AG10803 (cell line): ENCODE measurements around the gene NHSL2.

ENCODE experiments used
- DNase-seq: peaks from one replicate; pipeline ENCODE4 v3.0.0; 2010; ENCODE audit warnings: low read depth
- H3K4me3 ChIP-seq: 2 replicates; pipeline ENCODE4 v1.5.1; 2011; ENCODE audit warnings: mild to moderate bottlenecking, low read length, control low read depth
- TF ChIP-seq, protein P1 (sequence below): conservative IDR thresholded peaks from 2 replicates; pipeline ENCODE4 v1.5.1; 2011; ENCODE audit warnings: mild to moderate bottlenecking, low read length, control low read depth, inconsistent platforms

The NHSL2 gene

DNA sequence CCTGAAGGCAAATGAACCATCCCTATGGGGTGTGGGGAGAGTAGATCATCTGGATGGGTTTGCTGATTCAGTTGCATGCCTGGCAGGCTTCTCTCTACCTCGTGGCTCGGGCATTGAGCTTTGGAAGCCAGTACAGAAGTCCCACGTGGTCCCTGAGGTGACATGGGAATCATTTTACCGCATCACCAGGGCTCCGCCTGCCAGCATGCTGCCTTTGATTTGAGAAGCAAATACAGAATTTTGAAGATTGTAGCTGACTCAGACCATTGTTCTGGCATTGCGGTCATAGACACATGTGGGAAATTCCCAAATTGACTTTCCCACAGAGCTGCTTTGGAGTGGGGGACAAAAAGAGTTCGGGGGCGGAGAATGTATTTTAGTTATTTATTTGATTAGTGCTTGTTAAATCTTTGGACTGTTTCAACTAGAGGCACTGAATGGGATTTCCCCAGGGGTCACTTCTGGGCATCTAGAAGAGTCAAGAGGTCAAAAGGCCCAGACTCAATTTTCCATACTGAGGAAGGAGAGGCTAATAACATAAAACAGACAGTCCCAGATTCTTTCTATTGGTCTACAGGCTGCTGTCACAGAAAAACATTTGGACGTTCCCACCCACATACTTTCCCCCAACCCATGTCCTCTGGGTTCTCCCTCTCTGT is 79.3 kb downstream of the NHSL2 start:
- TF ChIP-seq, protein P1, sequence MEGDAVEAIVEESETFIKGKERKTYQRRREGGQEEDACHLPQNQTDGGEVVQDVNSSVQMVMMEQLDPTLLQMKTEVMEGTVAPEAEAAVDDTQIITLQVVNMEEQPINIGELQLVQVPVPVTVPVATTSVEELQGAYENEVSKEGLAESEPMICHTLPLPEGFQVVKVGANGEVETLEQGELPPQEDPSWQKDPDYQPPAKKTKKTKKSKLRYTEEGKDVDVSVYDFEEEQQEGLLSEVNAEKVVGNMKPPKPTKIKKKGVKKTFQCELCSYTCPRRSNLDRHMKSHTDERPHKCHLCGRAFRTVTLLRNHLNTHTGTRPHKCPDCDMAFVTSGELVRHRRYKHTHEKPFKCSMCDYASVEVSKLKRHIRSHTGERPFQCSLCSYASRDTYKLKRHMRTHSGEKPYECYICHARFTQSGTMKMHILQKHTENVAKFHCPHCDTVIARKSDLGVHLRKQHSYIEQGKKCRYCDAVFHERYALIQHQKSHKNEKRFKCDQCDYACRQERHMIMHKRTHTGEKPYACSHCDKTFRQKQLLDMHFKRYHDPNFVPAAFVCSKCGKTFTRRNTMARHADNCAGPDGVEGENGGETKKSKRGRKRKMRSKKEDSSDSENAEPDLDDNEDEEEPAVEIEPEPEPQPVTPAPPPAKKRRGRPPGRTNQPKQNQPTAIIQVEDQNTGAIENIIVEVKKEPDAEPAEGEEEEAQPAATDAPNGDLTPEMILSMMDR, result no peak
- H3K4me3 ChIP-seq, result no peak overlapping the region
- DNase-seq, result peak; percentile 75

DNA sequence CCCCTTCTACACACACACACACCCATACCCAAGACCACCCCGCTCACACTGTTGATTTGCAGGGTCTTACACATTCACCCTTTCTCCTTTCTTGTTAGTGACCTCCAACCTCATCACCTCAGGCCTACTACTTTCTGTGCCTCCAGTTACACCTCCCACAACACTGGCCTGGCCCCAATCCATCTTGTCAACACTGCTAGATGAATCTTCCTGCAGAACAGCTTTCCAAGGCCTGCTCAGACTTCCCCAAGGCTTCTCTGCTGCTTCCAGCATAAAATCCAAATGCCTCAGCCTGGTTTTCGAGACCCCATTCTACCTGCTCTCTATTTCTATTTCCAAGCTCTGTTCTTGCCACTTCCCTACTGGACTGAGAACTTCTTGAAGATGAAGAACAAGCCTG is 79.9 kb downstream of the NHSL2 start:
- TF ChIP-seq, protein P1, result no peak
- H3K4me3 ChIP-seq, result no peak overlapping the region
- DNase-seq, result no peak

DNA sequence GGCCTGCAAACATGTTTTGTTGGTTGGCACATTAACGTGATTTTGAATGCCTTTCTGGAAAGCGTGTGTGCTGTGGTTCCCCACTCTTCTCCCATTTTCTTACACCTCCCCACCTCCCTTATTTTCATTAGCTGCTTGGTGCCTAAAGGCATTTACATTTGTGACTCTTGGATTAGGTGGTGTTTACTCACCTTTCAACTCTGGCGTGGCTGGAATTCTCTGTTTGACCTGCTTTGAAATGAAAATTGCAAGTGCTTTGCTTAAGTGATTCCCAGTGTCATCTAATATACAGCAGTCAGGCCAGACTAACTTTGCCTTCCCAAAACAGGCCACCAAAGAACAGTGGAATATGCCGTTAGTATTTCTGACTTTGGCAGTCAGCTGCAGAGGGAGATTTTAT is 80.5 kb downstream of the NHSL2 start:
- DNase-seq, result no peak
- TF ChIP-seq, protein P1, result no peak
- no peak overlapping the region for H3K4me3 ChIP-seq

DNA sequence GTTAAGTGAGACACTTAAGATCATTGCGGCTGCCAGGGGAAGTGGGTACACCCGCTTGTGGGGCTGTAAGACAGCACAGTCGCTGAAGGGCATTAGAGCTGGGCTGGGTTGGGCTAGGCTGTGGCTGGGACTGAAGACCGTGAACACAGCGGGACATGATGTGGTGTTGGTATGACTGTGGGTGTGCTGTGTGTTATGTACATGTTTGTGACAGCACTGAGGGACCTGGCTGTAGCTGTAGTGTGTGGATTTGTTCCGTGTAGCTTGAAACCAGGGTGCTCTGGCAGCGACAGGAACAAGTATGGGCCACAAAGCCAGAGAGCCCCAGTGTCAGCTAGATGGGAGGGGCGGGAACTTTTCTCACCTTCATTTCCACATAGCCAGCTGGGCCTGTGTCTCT is 82.1 kb downstream of the NHSL2 start:
- H3K4me3 ChIP-seq, result no peak overlapping the region
- TF ChIP-seq, protein P1, result no peak
- DNase-seq, result no peak

DNA sequence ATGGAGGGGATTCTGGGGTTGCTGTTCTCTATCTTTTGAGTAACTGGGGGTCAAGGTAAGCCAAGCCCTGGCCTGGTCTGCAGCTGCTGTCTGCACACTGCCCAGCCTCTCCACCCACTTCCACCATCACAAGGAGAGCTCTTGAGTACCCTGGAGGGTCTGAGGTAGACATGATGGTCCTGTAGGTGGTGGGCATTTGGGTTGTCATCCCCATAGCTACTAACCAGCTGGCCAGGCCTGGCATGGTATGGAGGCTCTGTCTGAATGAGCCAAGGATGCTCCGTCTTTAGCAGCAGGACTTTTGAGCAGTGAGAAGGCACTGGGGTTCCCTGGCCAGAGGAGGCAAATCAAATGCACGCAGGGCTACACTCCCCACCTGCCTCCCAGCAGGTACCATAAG is 82.7 kb downstream of the NHSL2 start:
- H3K4me3 ChIP-seq, result no peak overlapping the region
- TF ChIP-seq, protein P1, result no peak
- DNase-seq, result no peak

DNA sequence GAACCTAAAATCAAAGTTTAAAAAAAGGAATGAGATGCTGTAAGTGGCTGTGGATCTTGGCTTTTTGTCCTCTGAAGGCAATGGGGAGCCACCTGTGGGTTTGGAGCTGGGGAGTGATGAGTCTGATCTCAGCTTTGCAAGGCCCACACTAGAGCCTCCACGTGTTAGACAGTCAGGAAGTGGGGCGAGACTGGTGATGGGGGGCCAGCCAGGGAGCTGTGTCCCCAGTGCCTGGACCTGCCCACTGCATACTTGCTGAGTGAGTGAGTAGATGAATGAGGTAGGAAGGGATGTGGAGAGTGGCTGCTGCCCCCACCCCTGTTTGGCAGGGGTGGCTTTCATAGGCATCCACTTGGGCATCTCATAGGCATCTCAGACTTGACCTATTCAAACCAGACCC is 84.0 kb downstream of the NHSL2 start:
- no peak for DNase-seq
- no peak overlapping the region for H3K4me3 ChIP-seq
- TF ChIP-seq, protein P1, result no peak

DNA sequence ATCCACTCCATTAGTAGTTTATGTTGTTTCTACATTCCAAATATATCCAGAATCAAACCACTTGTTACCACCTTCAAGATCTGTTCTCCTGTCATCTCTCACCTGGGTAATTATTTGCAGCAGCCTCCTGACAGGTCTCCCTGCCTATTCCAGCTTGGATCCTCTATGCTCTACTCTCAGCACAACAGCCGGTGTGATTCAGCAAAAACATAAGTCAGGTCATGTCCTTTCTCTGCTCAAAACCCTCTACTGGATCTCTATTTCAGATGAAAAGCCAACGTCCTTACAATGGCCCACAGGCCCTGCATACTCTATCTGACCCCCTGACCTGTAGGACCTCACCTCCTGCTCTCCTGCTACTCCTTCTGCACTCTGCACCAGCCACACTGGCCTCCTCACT is 84.5 kb downstream of the NHSL2 start:
- H3K4me3 ChIP-seq, result no peak overlapping the region
- no peak for DNase-seq
- TF ChIP-seq, protein P1, result no peak
